ENCODE results near the gene ZIC2.

The ZIC2 gene

GRCh38 chr13:99959540-99960230, 21.9 kb upstream of the ZIC2 start:
- no peak for DNase-seq

DNA sequence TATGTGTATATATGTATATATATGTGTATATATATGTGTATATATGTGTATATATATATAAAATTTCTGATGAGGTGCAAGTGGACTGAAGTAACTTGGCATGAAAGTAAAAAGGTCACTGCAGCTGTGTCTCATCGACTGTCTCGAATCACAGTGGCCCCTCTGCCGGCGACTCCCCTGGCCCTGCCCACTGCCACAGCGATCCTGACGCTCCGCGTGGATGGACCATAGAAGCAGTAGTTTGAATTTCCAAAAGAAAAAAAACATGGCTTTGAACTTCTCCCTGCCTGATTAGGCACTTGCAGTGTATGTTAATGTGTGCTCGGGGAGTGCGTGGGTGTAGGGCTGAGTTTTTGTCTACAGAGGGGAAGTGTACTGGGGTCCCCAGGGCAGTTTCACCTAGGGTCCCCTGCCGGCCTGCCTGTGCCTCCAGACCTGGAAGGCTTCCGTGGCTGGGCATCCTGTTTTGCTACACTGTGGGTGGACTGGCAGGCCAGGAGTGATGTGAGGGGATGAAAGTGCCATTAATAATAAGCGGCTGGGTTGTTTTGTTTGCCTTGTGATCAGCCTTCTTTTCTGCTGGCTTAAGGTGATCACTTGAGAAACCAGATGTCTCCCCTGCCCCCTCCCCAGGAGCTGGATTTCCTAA, 20.8 kb upstream of the ZIC2 start:
- no peak for DNase-seq

GRCh38 chr13:99961636-99962035, 19.9 kb upstream of the ZIC2 start:
- DNase-seq = no peak

DNA sequence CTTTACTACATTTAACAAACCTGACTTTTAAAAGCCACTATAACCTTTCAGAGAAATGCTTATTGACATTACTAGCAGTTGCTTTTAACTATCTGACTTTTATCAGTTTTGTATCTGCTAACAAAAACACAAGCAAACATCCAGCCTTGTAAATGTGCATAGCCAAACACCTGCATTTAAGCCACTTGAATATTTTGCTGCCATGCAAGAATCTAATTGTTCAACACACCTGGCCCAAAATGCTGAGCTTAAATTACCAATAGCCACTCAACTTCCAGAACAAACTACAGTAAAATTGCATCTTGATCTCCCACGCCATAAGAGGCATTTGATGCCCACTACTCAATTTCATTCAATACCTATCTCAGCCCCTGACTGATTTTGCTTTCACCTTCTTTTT, 19.3 kb upstream of the ZIC2 start:
- DNase-seq = no peak

GRCh38 chr13:99963816-99964339, 17.7 kb upstream of the ZIC2 start:
- DNase-seq = no peak

DNA sequence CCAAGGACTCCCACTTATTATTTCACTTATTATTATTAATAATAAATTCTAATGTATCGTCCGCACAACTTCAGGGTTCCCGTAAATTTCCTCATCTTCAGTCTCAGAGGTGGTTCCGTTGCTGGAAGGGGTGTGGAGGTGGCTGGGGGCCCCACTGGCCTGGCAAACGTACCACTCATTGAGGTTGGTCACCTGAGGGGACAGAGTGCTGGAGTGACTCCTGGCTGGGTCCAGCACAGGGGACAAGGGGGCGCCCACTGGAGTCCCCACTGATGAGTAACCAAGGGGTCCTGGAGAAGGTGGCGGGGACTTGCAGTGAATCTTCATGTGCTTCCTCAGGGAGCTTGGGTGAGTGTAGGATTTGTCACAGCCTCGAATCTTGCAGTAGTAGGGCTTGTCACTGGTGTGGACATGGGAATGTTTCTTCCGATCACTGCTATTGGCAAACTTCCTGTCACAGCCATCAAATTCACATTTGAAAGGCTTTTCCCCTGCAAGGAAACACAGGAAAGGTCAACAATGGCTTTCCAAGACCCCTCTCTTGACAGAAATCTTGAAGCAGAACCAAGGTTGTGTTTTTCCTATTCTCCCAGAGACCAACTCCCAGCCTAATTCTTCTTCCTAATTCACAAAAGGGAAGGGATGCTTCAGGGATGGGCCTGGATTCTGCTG, 16.1 kb upstream of the ZIC2 start:
- no peak for DNase-seq

- DNase-seq = no peak
These were observed 15.3 kb upstream of the ZIC2 start for GRCh38 chr13:99966064-99966805.

DNA sequence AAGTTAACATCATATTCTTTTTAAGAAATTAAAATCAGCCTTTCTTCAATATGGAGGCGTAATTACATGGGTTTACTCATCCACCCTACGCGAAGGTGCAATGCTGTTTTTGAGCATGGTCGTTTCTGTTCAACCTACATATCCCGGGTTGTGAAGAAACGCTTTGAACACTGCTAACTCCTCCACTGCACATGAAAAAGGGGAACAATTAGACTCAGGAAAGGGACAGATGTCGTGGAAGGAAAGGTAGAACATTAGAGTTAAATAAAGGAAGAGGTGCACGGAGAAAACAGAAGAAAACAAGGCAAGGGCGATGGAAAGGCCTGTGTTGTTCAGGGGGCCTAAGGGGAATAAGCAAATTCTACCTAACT, 14.1 kb upstream of the ZIC2 start:
- DNase-seq = no peak

DNA sequence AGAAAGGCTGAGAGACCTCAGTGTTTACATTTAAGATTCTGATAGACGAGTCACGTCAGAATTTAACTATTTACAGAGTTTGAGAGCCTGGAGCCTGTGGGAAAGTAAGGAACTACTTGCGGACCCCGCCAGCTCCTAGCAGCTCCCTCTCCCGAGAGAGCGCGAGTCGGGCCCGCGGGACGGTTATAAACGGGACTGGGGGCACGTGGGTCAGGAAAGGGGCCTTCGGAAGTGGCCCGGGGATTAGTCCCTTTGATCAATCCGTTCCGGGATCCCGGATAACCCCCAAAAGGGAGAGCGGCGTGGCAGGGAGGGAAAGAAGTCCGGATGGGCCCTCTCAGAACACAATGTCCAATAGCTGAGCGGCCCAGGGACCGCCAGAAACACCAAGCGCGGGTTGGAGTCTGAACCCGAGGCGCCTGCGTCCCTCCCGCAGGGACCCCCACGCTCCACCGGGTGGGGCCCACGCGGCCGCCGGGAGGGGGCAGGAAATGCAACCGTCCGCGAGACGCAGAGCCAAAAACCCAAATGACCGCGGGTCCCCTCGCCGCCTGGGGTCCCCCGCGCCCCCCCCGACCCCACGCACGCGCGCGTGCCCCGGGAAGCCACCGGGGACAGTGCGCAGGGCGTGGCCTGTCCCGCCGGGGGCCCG, 13.6 kb upstream of the ZIC2 start:
- no peak for DNase-seq

DNA sequence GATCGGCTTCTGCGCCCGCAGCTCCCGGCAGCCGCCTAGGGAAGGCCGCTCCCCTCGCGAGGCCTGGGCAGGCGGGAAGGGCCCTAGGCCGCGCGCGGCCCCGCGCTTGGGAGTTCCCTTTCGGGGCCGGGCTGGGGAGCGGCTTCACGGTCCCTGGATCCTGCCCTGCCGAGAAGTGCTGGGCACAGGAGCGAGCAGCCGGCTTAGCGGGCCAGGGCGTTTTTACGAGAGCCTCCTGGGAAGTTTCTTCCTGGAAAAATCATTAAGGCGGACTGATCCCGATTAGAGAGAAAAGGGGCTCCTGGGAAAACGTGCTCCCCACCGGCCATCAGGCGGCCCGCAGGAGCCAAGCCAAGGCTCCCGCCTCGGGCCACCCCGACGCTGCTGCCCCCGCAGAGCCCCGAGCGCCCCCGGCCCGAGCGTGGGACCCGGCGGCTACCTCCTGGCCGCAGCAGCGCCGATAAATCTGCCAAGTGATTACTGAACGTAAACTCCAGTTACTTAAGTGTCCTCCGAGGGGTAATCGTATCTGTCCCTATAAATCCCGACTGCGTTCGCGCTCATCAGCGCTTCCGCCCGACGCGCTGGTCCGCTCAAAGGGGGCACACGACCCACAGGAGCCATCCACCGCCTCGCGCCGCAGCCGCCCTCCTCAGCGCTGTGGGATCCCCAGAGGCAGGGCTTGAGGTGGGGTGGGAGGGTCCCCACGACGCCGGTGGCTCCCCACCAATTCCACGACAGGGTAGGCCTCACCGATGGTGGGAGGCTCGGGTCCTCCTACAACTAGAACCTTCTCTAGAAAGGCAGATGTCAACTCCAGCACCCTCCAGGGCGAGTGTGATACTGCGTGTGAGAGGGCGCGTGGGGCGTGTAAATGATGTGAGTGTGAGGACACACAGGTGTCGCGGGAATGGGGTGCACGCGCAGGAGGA, 12.8 kb upstream of the ZIC2 start:
- DNase-seq = no peak

- DNase-seq = no peak
These were observed 12.1 kb upstream of the ZIC2 start for GRCh38 chr13:99969453-99969918.

DNA sequence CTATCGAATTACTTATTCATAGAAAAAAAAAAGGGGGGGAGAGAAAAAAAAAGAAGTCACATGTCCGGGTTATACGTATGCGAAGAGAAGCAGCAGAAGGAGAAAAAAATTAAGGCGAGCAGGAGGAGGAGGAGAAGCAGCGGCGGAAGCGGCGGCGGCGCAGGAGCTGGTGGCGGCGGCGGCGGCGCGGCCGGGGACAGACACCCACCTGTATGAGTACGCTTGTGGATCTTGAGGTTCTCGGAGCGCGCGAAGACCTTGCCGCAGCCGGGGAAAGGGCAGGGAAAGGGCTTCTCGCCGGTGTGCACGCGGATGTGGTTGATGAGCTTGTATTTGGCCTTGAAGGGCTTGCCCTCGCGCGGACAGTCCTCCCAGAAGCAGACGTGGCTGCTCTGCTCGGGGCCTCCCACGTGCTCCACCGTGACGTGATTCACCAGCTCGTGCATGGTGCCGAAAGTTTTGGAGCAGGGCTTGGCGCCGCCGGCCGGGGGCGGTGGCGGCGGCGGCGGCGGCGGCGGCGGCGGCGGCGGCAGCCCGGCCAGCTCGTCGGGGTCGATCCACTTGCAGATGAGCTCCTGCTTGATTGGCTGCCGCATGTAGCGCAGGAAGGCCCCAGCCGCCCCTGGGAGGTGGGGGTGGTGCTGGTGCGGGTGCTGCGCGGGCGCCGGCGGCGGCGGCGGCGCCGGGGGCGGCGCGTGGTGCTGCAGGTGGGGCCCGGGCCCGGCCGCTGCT, 11.5 kb upstream of the ZIC2 start:
- no peak for DNase-seq

- DNase-seq = no peak
These were observed 10.7 kb upstream of the ZIC2 start for GRCh38 chr13:99970651-99971575.

- DNase-seq = no peak
These were observed 9.9 kb upstream of the ZIC2 start, which contains the start of gene ZIC5 for GRCh38 chr13:99971576-99972189. Gene ZIC5 (minus strand): TSS chr13:99971767. CDS start chr13:99971603, 164 bp downstream.

DNA sequence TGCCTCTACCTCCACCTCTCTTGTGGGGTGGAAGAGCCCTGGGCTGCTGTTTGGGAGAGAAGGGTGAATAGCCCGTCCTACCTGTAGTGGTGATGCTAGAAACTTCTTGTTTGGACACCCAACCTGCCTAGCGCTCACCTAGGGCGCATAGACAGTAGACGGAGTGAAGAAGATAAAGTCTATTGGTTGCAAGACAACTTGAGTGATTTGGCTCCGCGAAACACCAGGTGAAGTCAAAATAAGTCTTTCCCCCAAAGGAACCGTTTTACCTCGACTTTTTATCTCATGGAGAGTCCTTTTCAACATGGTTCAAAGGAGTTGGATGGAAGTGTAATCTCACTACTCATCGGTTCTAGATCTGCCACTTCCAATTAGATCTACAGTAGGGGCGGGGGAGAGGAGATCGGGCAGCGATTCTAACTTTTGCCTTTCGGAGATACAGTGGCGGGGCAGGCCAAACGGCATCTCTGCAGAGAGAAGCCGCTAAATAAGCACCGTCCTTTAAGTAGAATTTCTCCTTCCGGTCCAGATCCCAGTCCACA, 9.3 kb upstream of the ZIC2 start:
- no peak for DNase-seq

DNA sequence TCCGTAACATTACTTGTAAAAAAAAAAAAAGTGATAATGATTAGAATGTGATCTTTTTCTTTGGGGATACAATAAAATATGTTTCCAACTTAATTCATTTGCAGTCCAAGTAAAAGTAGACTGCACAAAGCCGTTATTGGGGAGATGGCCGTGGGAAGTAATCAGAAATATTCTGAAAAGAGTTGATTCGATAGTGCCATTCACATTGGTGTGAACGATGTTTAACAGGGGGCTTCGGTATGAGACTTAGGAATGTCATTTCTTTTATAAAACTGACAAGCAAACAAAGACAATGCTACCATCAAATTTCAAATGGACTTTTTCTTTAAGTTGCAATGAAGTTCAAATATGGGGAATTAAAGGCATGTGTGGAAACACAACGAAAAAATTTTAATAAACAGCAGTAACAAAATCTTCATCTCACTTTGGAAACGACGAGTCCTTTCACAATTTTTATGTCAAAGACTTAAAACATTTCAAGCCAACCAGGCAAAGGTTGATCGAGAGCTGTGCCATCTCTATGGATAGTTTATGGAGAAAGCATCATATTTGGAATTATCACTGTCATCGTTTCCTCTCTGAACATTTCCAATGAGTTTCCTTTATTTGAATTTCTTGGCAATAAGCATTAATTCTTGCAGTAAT, 8.3 kb upstream of the ZIC2 start:
- DNase-seq = no peak

GRCh38 chr13:99973808-99974185, 7.8 kb upstream of the ZIC2 start:
- DNase-seq = no peak
